ENCODE measurements around the gene ZNF440. TPM values are rescaled to one million over a fixed set of nuclear protein-coding genes. Genes with fewer than 3 reads are reported as not detected.

The ZNF440 gene
- total RNA-seq, 1 experiment from 2014 or later, result 21.2 TPM

- DNase-seq, result peak; percentile 35
- H3K36me3 Mint-ChIP-seq (ENCODE audit: insufficient read depth, unreplicated experiment), result no peaks in the 10 kb centered on the region
- peaks cover 13% of the 10 kb centered on the region for H3K9me3 Mint-ChIP-seq (ENCODE audit: low read depth, unreplicated experiment)
- H3K27ac Mint-ChIP-seq (ENCODE audit: unreplicated experiment), result no peak overlapping the region
- H3K4me1 Mint-ChIP-seq (ENCODE audit: low read depth, unreplicated experiment), result no peaks in the 10 kb centered on the region
- peak; percentile 46 for TF ChIP-seq CTCF (IDR thresholded peaks at IDR 0.05; ENCODE audit: unreplicated experiment)
- no peaks in the 10 kb centered on the region for H3K27me3 Mint-ChIP-seq (ENCODE audit: unreplicated experiment)
- H3K4me3 Mint-ChIP-seq (ENCODE audit: low read depth, unreplicated experiment), result no peak overlapping the region
- intact Hi-C loops (cut with micrococcal nuclease; ENCODE audit: unreplicated experiment), result loop anchor here (1.0 to 5.0 kb wide), 3 partner anchors 108 to 366 kb away; no protein-coding TSS in a partner anchor
- CTCF ChIA-PET, result interaction anchor here (1.0 to 1.6 kb wide), 2 partner anchors 107 to 259 kb away, joined by 3 to 4 read pairs; partner anchors contain the start of gene ZNF20
- no TSS peak for BruUV-seq (replicated peaks)
Observed at GRCh38 chr19:11881151-11881800, 67.2 kb downstream of the ZNF440 start.

GRCh38 chr19:11882606-11883005 lies 68.5 kb downstream of the ZNF440 start:
- no peak for DNase-seq
- Mint-ChIP-seq H3K9me3 (ENCODE audit: low read depth, unreplicated experiment) (peaks cover 12% of the 10 kb centered on the region), H3K4me3 (ENCODE audit: low read depth, unreplicated experiment) (no peak overlapping the region), H3K4me1 (ENCODE audit: low read depth, unreplicated experiment) (no peaks in the 10 kb centered on the region), H3K27ac (ENCODE audit: unreplicated experiment) (no peak overlapping the region), H3K27me3 (ENCODE audit: unreplicated experiment) (no peaks in the 10 kb centered on the region), H3K36me3 (ENCODE audit: insufficient read depth, unreplicated experiment) (peaks cover 3% of the 10 kb centered on the region)
- BruUV-seq (replicated peaks), result no TSS peak
- no peak for TF ChIP-seq CTCF (IDR thresholded peaks at IDR 0.05; ENCODE audit: unreplicated experiment)
- CTCF ChIA-PET, result interaction anchor here (1.6 kb wide), 1 partner anchor 106 kb away, joined by 4 read pairs; no protein-coding TSS in a partner anchor
- intact Hi-C loops (cut with micrococcal nuclease; ENCODE audit: unreplicated experiment), result loop anchor here (5.0 kb wide), 1 partner anchor 365 kb away; no protein-coding TSS in a partner anchor

Other genes starting within 250 kb of the ZNF440 start
- gene ACP5, start 236.6 kb upstream of the ZNF440 start, total RNA-seq (2022), result 0.94 and 2.2 TPM in 2 replicates
- gene ZNF627, start 216.8 kb upstream of the ZNF440 start, total RNA-seq (2022), result 12.0 and 13.3 TPM in 2 replicates
- gene ZNF823, start 75.3 kb upstream of the ZNF440 start, total RNA-seq (2022), result 7.4 and 7.9 TPM in 2 replicates
- gene ZNF441, start 47.3 kb upstream of the ZNF440 start, total RNA-seq (2022), result 2.5 and 3.4 TPM in 2 replicates
- gene ZNF491, start 15.8 kb upstream of the ZNF440 start, total RNA-seq (2022), result 0.24 and 0.92 TPM in 2 replicates
- gene ZNF439, start 34.5 kb downstream of the ZNF440 start, total RNA-seq (2022), result 0.71 TPM in 2 replicates
- gene ZNF69, start 73.5 kb downstream of the ZNF440 start, total RNA-seq (2022), result 9.4 and 10.3 TPM in 2 replicates
- gene ZNF700, start 110.8 kb downstream of the ZNF440 start, total RNA-seq (2022), result 11.4 and 11.7 TPM in 2 replicates
- 1.7 and 2.0 TPM in 2 replicates for gene ZNF763, start 150.8 kb downstream of the ZNF440 start, total RNA-seq (2022)
- 3.0 and 3.7 TPM in 2 replicates for gene ZNF433, start 221.4 kb downstream of the ZNF440 start, total RNA-seq (2022)
- 0.49 and 0.66 TPM in 2 replicates for gene ZNF878, start 238.7 kb downstream of the ZNF440 start, total RNA-seq (2022)